DMS153 (cell line): ENCODE data around the gene ZNF804B.

ENCODE experiments used
- DNase-seq: peaks from one replicate; lab custom pipeline; 2025; lab: John Stamatoyannopoulos, UW

The ZNF804B gene

DNA sequence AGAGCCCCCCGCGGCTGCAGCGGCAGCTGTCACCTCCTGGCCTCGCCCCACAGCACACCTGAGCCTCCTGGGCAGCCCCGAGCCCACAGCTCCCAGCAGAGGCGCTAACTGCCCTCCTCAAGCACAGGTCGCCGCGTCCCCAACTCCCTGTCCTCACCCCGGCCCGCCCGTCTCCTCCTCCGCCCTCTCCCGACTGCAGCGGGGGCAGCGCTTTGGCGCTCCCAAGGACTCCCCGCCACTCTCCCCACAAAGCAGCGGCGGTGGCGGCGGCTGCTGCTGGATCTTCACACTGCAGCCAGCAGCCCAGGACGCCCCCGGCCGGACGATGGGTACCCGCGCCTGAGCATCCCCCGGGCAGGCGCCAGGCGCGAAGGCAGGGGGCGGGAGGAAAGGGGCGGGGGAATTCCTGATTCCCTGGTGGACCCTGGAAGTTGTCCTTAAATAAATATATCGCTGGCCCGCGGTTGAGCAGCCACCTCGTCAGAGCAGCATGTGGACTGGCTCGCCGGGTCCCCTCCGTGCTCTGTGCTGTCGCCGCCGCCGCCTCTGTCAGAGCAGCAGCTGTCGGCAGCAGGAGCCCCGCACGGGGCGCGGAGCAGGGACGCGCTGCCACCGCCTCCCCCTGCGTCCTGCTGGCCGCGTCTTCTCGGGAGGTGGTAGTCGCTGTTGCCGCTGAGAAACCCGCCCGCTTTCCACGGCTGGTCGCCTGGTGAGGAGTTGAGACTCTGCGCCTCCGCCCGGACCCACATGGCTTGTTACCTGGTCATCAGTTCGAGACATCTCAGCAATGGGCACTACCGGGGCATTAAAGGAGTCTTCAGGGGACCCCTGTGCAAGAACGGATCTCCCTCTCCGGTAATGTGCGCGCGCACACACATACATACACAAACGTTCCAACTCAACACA, at the start of gene ZNF804B:
Gene ZNF804B, plus strand, starts transcription at position 471 of the 906 bp plus-strand sequence. Its CDS starts 277 bp downstream, at position 748.
- DNase-seq, result no peak

DNA sequence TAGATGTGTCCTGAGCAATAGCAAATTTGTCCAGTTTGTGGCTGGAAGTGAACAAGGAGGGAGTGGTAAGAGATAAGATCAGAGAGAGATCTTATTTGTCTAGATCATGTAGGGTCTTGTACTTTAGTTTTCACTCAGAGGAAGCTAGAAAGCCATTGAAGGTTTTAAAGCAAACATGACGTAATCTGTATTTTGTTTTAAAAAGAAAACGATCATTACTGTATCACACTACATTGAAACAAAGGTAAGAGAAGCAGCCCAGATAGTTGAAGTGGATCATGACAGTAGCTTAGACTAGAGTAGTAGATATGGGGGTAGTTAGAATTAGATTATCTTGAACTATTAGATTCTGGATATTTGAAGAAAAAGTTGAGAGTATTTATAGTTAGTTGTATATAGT, 23.6 kb upstream of the ZNF804B start:
- no peak for DNase-seq

DNA sequence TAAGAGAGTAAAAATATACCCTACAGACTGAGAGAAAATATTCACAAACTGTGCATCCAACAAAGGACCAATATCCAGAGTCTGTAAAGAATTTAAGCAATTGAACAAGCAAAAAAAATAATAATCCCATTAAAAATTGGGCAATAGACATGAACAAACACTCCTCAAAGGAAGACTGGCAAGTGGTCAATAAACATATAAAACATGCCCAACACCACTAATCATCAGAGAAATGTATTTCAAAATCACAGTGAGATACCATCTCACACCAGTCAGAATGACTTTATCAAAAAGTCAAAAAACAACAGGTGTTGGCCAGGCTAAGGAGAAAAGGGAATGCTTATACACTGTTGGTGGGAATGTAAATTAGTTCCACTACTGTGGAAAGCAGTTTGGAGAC, 21.9 kb upstream of the ZNF804B start:
- no peak for DNase-seq

DNA sequence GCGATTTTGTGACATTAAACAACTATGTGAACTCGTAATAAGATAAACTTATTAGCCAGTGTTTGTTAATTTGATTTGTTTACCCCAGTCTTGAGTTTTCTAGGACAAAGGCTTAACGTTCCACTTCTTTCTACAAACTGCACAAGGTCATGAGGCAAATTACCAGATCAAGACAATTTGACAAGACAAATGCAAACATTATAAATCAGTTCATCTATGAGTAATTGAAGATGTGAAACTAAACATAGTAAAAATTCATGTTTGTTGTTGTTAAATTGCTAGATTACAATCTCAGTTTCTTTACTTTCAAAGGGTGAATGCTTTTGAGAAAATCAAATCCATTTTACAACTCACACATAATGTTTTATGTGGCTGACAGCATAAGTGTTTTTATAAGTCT, 13.4 kb upstream of the ZNF804B start:
- no peak for DNase-seq

DNA sequence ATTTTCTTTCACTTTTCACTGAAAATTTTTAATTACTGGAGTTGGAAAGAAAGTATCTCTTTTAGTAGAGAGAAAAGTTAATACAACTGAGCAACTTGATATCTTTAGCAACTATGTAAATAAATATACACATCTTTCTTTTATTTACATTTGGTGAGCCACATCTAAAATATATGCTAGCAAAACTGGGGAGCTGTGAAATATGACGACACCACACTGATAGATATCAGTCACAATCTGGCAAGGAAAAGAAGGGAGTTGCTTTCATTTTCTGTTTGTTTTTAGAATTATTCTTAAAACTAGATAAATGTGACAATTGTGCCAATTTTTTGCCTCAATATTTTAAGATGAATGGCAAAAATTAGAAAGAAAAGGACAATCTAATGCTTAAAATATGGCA, 2.7 kb upstream of the ZNF804B start:
- no peak for DNase-seq

DNA sequence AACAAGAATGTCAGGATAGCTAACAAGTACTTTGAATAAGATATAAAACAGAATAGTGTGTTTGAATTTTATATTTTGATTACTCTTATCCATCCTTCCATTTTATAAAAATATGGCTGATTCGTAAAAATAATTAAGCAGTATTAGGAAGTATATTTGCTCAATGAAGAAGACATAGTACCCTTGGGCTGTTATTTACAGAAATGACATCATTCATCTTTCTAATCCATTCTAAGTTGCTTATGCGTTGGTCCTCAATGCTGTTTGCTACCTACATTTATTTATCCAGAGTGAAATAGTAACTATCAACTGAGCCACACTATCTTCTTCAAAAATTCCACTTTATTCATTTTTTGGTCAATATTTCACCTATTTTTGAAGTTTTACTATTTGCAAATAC, 2.1 kb upstream of the ZNF804B start:
- no peak for DNase-seq

DNA sequence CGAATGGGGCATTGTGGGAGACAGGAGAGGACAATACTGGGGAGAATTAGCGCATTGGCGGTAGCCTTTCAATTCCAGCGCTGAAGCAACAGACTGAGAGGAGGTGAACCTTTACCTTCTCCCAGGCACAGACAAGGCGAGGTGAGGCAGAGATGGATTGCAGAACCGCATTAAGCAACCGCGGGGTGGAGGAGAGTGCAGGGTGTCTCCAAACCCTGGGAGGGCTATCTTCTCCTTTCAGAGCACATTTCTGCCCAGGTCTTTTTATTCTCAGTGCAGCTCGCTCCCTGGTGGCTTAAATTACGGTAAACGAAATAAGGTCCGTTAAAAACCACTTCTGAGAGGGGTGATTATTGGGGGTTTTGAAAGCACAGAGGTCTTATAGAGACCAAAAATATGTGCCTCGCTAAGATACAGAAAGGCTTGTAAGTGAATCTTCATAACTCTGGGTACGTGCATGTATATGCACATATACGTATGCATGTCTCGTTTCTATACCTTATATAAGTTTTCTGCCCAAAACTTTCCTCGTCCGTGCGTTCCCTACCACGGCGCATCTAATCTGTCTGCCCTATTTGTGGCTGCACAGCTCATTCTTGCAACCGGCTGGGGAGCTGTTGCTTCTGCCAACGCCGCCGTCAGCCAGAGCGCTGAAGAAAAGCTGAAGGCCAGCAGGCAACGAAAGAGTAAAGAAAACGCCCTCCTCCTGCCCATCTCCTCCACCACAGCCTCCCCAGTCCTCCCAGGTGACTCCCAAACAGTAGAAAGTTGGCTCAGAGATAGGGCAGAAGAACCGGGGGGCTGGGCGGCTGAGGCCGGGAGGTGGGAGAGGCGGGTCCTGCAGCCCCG, 895 bp upstream of the ZNF804B start:
- no peak for DNase-seq

DNA sequence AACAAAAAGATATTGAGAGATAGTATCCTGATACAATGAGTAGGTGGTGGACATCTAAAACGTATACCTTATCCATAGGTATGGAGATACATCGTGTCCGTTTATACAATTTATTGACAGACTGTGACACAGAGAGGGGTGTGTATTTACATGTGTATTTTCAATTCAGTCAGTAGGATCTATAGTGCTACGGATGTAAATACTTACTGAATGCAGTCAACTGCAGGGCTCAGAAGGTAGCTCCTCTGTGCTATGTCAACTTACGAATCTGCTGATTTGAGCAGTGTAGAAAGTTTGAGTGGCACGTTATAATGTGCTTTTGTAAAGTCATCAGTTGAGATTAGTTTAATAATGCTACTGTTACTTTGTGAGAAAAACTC, 626 bp downstream of the ZNF804B start:
- no peak for DNase-seq

DNA sequence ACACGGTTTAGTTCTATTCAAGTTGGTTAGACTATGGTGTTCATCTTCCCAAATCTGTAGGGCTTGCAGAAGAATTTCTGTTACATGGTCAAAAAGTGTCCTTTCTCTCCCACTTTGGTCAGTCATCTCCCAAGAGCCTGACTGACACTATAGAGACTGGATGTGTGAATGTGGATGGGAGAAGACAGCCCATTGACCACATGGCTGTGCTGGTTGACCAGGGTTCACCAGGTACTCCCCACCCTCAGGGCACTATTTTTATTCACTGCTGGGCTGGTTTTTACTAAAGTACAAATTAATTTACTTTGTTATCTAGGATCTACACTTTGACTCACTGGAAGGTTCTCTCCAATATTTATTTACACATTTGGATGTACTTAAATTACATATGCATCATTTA, 2.3 kb downstream of the ZNF804B start:
- DNase-seq, result no peak

DNA sequence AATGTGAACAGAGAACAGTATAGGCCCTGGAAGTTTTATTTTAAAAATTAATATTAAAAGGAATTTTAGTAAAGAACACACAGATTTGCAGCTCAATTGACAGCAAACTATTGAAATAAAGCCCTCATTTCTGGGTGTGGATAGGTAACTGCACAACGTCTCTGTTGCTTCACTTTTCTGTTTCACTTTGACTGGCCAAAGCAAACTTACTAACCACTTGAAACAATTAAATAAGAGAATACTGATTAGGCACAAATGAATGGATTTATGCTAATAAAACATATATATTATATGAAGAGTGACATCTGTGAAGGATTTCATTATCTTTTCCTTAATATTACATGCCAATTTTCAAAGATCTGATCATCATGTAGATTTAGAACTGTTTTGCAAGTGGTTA, 11.9 kb downstream of the ZNF804B start:
- DNase-seq, result no peak

DNA sequence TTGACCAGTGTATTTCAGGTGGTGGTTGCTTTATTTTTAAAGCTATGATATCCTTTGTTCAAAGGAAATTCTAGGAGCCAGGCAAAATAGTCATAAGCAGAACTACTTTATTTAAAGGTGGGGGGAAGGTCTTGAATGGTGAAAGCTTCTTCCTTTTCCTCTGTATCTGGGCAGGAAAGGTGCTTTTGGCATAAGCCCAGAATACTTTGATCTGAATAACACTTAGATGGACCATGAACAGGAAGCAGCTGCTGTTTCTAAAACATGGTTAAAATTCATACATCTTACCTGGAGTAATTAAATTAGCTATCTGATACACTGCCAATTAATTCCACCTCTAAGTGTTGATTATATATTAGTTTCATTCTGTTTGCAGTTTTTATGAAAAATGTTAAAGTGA, 13.3 kb downstream of the ZNF804B start:
- no peak for DNase-seq

DNA sequence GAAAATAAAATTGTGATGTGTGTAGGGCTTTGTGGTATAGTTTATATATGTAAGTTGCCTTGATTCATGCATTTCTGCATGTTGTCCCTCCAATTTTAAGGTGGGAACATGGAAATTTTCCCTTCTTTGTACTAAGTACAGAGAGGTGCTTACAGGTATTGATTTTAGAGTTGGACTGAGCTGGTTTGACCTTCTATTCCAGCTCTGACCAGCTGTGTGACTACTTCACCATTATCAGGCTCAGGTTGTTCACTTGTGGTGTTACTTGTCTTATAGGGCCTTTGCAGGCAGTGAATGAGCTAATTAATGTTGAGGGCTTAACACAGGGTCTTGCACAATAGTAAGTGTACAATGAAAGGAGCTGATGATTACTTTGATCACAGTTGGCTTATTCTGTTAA, 16.3 kb downstream of the ZNF804B start:
- DNase-seq, result no peak

DNA sequence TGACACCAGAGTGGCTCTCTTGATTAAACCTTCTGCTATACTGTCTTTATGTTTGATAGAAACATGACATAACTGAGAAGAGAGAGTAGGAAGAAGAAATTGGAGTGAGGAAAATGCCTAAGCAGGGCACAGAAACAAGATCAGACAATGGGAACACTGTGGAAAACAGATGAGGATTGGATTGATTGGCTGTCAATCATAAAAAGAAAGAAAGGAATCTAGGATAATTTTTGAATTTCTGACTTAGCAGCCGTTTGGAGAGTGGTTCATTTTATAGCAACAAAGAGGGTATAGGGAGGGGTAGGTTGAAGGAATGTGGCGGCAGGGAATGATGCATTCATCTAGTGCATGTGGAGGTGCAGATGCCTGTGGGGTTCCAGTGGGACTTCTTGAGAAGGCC, 28.3 kb downstream of the ZNF804B start:
- DNase-seq, result no peak

DNA sequence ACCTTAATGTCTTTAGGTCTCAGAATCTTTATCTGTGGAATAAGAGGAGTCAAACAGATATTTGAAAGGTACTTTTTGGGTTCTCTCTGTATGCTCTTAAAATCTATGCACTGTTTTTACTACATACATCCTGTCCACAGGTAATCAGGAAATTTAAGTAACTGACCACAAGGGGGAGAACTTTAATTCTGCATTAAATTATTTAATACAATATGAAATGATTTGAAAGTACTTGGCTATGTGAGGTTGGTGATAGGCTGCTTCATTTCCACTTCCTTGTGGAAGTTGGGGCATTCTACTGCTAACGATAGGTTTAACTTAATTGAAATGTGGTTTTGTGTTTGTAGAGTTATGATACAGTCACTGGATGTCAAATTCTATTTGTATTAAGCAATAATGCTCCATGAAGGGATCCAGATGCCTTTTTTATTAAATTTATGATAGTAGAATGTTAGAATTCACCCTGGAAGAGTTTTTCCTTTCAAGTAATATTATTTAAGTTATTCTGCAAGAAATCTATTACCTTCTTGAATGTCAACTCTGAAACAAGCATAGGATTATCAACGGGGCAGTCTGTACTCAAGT, 30.1 kb downstream of the ZNF804B start:
- peak; percentile 3 for DNase-seq

DNA sequence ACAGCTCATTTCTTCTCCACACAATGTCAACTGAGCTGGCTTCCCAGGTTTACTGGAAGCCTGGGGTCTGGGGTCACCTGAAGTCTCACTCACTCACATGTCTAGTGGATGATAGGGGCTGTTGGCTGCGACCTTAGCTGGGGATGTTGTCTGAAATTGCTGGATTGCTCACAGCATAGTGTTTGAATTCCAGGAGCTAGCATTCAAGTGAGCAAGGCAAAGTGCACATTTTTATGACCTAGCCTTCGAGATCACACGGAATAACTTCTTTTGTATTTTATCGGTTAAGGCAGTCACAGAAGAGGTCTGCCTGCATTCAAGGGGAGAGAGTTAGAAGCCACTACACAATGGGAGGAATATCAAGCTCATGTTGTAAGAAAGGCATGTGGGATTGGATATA, 32.4 kb downstream of the ZNF804B start:
- DNase-seq, result no peak

DNA sequence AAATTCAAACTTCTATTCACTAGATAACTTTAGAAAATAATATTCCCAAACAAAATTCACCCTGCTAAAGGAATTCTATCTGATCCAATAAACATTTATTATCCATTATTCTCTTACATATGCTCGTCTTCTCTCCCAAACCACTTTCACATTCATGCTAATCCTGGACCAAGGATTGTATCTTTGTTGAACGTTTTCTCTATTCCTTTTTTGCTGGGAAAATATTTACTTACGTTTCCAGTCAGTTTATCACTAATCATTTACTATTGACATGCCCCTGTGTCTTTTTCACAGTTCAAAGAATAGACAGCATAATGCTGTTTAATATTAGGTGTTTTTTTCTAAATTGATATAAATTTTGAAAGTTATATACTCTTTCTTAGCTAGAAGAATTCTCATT, 32.9 kb downstream of the ZNF804B start:
- no peak for DNase-seq

DNA sequence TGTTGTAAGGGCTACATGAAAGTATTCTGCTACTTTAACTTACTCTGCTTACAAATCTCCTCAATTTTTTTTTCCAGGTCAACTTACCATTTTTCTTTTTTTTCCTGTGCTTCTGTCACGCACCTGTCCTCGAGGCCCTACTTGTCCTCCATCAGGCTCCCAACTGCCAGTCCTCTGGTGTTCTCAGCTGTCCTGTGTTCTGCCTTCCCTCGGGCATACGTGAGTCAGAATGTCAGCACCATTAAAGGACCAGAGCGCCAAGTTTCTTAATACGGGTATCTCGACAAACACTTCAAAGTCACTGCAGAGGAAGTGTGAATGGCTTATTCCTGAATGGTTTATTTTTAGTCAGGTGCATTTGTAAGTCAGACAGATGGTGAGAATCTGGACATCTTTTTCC, 36.1 kb downstream of the ZNF804B start, which contains the start of gene TEX47:
Gene TEX47, minus strand, starts transcription at position 185 of the 400 bp plus-strand sequence. CDS start 795 bp downstream, outside the sequence.
- DNase-seq, result no peak

DNA sequence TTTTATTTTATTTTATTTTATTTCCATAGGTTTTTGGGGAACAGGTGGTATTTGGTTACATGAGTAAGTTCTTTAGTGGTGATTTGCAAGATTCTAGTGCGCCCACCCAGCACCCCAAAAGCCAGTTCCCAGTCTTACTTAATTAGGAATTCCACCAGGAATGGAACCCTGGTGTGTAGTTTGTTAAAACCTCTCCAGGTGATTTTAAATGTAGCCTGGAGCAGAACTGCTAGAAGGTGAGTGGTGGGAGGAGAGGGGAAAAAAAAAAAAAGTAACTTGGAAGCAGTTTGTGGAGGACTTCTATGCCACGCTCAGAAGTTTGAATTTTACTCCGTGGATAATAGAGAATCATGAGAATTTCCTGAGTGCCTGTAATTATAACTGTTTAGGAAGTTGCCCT, 41.5 kb downstream of the ZNF804B start:
- no peak for DNase-seq

DNA sequence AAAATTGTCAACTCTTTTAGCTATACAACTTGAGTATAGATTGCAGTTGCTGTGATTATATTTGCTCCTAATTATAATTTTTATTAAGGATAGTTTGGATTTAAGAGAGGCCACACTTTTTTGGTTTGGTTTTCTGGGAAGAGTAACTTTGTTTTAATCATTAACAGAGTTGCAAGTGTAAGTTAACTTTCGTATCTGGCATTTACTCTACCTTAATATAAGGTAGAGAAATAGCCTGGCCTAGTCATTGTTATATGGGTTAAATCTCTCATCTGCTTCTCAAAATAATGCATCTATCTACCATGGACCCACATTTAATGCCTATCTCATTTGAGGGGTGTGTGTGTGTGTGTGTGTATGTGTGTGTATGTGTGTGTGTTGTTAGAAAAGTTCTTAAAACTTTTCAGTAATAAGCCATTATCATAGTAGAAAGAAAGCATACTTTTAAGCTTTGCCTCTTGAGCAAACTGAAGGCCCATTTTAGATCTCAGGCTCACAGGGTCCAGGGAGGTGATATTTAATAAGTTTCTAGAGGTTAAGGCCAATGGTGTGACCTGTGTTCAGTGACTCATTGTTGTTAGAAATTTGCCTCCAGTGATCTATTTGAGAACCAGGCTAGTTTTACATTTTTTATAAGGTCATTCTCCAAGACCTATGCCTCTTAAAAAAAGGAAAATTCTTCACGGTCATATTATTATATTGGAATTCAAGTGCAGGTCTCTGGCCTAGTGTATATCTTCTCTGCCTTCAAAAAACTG, 47.0 kb downstream of the ZNF804B start:
- no peak for DNase-seq

DNA sequence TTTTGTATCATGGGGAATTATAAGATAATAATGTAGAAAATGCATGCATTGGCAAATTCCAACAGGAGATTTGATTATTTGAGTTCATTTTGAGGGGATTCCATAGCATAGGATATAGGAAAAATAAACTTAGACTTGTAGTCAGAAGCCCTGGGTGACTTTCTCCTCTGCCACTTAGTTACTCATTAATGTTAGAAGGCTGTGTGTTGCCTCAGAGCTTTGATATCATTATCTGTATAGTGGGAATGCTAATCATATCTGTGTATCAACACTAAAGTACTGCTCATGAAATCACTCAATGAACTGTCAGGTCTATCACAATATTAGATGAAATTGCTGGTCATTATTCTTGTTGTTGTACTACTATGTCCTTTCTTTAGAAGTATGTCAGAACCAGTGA, 59.1 kb downstream of the ZNF804B start:
- DNase-seq, result no peak

DNA sequence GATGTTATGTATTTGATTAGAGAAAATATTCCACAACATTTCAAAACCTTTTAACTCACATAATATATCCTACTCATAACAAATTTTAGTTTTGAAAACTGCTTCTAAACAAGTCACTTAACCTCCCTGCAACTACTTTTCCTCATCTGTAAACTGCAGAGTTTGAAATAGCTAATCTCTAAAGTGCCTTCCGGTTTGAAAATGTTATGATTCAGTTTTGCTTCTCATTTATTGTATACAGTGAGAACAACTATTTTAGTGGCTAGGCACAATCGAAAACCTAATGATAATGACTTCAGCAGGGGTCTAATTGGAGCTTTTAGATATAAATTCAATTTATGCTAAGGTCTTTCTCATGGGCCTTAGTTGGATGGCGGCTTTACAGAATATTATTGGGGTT, 66.7 kb downstream of the ZNF804B start:
- DNase-seq, result no peak

DNA sequence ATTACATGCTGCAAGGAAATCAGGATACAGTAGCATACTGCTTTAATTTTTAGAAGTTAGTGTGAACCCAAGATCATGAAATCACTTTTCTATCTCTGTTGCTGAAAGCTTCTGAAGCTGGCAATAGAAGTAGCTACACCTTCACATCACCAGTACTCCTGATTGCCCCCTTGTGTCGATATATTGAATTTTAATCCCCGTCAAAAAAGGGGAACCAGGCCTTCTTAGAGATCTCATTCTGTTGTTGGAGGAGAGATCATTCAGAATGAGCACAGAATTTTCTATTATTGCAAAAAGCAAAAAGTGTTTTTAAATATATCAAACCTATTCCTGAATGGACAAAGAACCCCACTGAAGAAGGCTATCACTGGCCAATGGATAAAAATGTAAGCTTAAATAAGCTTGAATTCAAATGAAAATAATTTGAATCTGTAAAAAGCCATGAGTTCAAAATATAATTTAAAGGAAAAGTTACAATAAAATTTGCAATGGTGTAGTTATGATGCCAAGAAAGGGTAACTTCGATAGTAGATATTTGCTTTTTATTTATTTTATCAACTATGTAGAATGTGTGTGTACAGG, 75.7 kb downstream of the ZNF804B start:
- DNase-seq, result no peak
